ENCODE measurements around the gene MITF.

- TF ChIP-seq, protein P1, sequence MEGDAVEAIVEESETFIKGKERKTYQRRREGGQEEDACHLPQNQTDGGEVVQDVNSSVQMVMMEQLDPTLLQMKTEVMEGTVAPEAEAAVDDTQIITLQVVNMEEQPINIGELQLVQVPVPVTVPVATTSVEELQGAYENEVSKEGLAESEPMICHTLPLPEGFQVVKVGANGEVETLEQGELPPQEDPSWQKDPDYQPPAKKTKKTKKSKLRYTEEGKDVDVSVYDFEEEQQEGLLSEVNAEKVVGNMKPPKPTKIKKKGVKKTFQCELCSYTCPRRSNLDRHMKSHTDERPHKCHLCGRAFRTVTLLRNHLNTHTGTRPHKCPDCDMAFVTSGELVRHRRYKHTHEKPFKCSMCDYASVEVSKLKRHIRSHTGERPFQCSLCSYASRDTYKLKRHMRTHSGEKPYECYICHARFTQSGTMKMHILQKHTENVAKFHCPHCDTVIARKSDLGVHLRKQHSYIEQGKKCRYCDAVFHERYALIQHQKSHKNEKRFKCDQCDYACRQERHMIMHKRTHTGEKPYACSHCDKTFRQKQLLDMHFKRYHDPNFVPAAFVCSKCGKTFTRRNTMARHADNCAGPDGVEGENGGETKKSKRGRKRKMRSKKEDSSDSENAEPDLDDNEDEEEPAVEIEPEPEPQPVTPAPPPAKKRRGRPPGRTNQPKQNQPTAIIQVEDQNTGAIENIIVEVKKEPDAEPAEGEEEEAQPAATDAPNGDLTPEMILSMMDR (IDR thresholded peaks at IDR 0.05 in 4 of 5, conservative IDR thresholded peaks at IDR 0.05 in 1 of 5), result no peak
- TF ChIP-seq POLR2A (IDR thresholded peaks at IDR 0.05), result no peak
Measured at GRCh38 chr3:69786854-69787253, 47.6 kb downstream of the MITF start.

All from gastrocnemius medialis (tissue), 4 donors.